BLaER1 treated with 17β-estradiol and CSF1 and Interleukin-3, amounts not matched to agents 10 nM and 100 nM (cell line): ENCODE measurements around the gene PLEKHA5.

Experiments
- H3K27ac ChIP-seq, 11 experiments: shearing (Covaris generic); formaldehyde crosslinking; 2 replicates each; pipeline ENCODE4 v1.8.1; 2022
- H3K27me3 ChIP-seq, 11 experiments: shearing (Covaris generic); formaldehyde crosslinking; 2 replicates each; pipeline ENCODE4 v1.8.1; 2022
- H3K36me3 ChIP-seq, 11 experiments: shearing (Covaris generic); formaldehyde crosslinking; 2 replicates each; pipeline ENCODE4 v1.8.1; 2022
- H3K4me1 ChIP-seq, 10 experiments: shearing (Covaris generic); formaldehyde crosslinking; 2 replicates each; pipeline ENCODE4 v1.8.1; 2022
- H3K4me2 ChIP-seq, 11 experiments: shearing (Covaris generic); formaldehyde crosslinking; 2 replicates each; pipeline ENCODE4 v1.8.1; 2022
- H3K4me3 ChIP-seq, 10 experiments: shearing (Covaris generic); formaldehyde crosslinking; 2 replicates each; pipeline ENCODE4 v1.8.1; 2022
- H3K9ac ChIP-seq, 11 experiments: shearing (Covaris generic); formaldehyde crosslinking; 2 replicates each; pipeline ENCODE4 v1.8.1; 2022
- H3K9me3 ChIP-seq, 11 experiments: shearing (Covaris generic); formaldehyde crosslinking; replicated peaks in 1 of 11; 2 replicates each; pipeline ENCODE4 v1.8.1; 2022
- H4K20me1 ChIP-seq, 11 experiments: shearing (Covaris generic); formaldehyde crosslinking; 2 replicates each; pipeline ENCODE4 v1.8.1; 2022
- Cebpa-rat ChIP-seq, 11 experiments: shearing (Covaris generic); IDR thresholded peaks; 2 replicates each; pipeline ENCODE4 v1.8.1; 2022

The PLEKHA5 gene

DNA sequence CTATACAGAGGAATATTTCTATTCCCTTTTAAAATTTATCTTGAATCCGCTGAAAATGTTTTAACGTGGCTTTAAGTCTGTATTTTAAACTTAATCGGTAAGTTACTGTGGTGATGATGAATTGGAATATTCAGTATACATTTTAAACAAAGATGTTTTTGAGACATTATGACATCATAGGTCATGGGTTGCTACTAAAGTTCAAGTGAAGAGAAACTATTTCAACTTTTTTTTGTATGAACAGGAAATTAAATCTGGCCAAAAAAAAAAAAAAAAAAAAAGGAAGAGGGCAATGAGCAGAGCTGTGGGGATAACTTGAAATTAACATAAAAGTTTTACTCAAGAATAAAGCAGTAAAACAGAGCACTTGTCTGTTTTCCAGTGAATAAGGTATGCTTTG, 109.0 kb downstream of the PLEKHA5 start:
- Histone ChIP-seq H3K27ac (no peak overlapping the region), H3K9me3 (no peaks in the 10 kb centered on the region), H3K4me1 (peaks cover 8 to 51% (median 10%) of the 10 kb centered on the region in 10 experiments; a peak in 15 of 20 replicates), H3K4me2 (peak overlapping the region in 1 of 11 experiments; percentile 39; a peak in 2 of 22 replicates), H4K20me1 (no peaks in the 10 kb centered on the region), H3K27me3 (no peaks in the 10 kb centered on the region), H3K4me3 (no peak overlapping the region), H3K36me3 (no peaks in the 10 kb centered on the region), H3K9ac (no peak overlapping the region)
- no peak for TF ChIP-seq Cebpa-rat (IDR thresholded peaks at IDR 0.05)

DNA sequence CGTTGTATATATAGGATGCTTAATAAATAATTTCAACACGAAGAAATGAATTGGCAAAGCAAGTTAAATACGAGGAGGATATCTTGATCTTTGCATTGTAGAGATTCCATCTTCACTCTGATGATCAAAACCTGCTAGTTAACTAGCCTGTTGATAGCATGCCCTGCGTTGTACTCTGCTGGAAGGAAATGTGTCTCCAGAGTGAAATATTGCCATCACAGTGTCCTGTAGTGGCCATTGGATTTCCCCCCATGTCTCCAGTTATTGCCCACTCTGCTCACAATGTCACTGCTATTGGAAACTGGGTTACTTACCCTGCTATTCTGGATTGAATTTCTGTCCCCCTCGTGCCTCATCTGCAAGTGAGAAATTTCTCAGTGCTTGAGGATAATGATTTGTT, 109.6 kb downstream of the PLEKHA5 start:
- H3K4me1 ChIP-seq = peaks cover 4 to 51% (median 4%) of the 10 kb centered on the region in 10 experiments; a peak in 14 of 20 replicates
- no peak overlapping the region for H3K9ac ChIP-seq
- H3K36me3 ChIP-seq = no peaks in the 10 kb centered on the region
- H3K4me2 ChIP-seq = peak overlapping the region in 1 of 11 experiments; percentile 19; a peak in 1 of 22 replicates
- TF ChIP-seq Cebpa-rat (IDR thresholded peaks at IDR 0.05) = no peak
- H3K9me3 ChIP-seq = no peaks in the 10 kb centered on the region
- no peaks in the 10 kb centered on the region for H4K20me1 ChIP-seq
- H3K4me3 ChIP-seq = no peak overlapping the region
- H3K27me3 ChIP-seq = no peaks in the 10 kb centered on the region
- no peak overlapping the region for H3K27ac ChIP-seq

DNA sequence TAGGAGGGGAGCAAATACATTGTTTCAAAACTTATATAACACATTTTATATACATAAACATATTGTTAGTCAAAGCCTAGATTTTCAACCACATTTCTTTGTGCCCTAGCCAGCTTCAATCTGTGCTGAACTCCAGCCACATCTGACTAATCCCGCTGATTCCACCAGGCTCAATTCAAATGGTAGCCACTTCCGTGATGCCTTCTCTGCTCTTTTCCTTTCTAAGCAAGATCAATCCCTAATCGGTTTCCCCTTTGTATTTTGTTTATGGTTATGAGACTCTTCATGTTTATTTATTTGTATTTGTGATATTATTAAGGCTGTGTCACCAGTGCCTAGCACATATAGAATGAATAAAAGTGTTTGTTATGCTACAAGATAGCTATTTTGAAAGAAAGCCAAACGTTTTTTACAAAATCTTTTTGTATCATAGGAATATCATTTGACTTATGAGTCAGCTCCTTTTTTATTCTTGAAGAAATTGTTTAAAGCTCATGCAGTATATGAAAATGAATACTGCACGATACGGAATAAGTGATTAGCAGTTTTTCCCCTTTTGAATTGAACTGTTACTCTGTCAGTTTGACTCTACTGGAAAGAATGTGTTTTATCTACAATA, 110.2 kb downstream of the PLEKHA5 start:
- Histone ChIP-seq H3K9ac (no peak overlapping the region), H3K9me3 (no peaks in the 10 kb centered on the region), H3K36me3 (no peaks in the 10 kb centered on the region), H3K27ac (no peak overlapping the region), H3K4me3 (no peak overlapping the region), H3K4me1 (peaks cover 0 to 51% (median under 1%) of the 10 kb centered on the region in 10 experiments; a peak in 8 of 20 replicates), H3K4me2 (no peak overlapping the region), H3K27me3 (no peaks in the 10 kb centered on the region), H4K20me1 (no peaks in the 10 kb centered on the region)
- TF ChIP-seq Cebpa-rat (IDR thresholded peaks at IDR 0.05) = no peak

DNA sequence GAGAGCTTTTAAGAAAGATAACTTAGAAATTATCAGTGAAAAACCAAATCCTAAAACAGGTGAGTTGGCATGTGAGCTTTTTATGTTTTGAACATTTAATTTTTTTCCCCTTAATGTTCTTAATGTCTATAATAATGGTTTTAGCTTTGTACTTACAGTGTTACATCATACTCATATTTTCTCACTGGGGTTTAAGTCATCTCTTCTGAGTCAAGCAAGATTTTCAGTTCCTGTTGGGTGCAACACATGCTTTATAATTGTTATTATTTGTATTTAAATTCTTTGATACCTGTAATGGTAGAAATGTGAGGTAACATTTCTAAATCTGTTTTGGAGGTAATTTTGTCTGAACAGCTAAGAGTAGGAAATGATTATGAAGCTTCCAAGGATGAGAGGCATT, 113.0 kb downstream of the PLEKHA5 start:
- H3K4me3 ChIP-seq = no peak overlapping the region
- H3K4me1 ChIP-seq = peaks cover 0 to 52% (median 10%) of the 10 kb centered on the region in 10 experiments; a peak in 12 of 20 replicates
- H4K20me1 ChIP-seq = no peaks in the 10 kb centered on the region
- no peaks in the 10 kb centered on the region for H3K9me3 ChIP-seq
- TF ChIP-seq Cebpa-rat (IDR thresholded peaks at IDR 0.05) = no peak
- H3K27me3 ChIP-seq = no peaks in the 10 kb centered on the region
- H3K27ac ChIP-seq = no peak overlapping the region
- H3K4me2 ChIP-seq = peak overlapping the region in 2 of 11 experiments; percentile 24 to 33; a peak in 3 of 22 replicates
- H3K9ac ChIP-seq = no peak overlapping the region
- H3K36me3 ChIP-seq = no peaks in the 10 kb centered on the region

- H3K4me1 ChIP-seq = peaks cover 0 to 45% (median 10%) of the 10 kb centered on the region in 10 experiments; a peak in 12 of 20 replicates
- H3K9ac ChIP-seq = no peak overlapping the region
- H3K36me3 ChIP-seq = no peaks in the 10 kb centered on the region
- no peak for TF ChIP-seq Cebpa-rat (IDR thresholded peaks at IDR 0.05)
- H3K4me2 ChIP-seq = peak overlapping the region in 3 of 11 experiments; percentile 23 to 33 (median 24); a peak in 4 of 22 replicates
- H3K4me3 ChIP-seq = no peak overlapping the region
- no peaks in the 10 kb centered on the region for H3K9me3 ChIP-seq
- H3K27ac ChIP-seq = no peak overlapping the region
- H3K27me3 ChIP-seq = no peaks in the 10 kb centered on the region
- no peaks in the 10 kb centered on the region; a peak in 1 of 22 replicates for H4K20me1 ChIP-seq
These were observed 114.0 kb downstream of the PLEKHA5 start for GRCh38 chr12:19243551-19243950.

GRCh38 chr12:19244312-19244711, 114.8 kb downstream of the PLEKHA5 start:
- Histone ChIP-seq H3K9me3 (no peaks in the 10 kb centered on the region), H3K36me3 (no peaks in the 10 kb centered on the region)

DNA sequence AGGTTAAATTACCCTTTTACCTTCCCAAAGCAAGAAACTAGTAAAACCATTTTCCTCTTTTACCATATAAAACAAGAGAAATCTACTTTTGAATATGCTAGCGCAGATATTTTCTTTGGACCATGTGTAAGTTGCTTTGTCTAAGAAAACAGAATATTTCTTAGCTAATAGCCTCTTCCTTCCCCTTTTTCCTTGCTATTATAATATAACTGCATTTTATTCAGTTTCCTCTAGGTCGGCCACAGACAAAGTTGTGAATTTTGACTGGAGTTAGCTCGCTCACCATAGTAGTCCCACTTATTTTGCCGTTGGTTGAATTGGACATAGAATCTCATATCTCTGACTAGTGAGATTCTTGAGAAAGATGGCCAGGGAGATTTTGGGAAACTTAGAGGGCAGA, 115.6 kb downstream of the PLEKHA5 start:
- Histone ChIP-seq H3K9ac (no peak overlapping the region), H3K4me1 (peaks cover 0 to 37% (median 10%) of the 10 kb centered on the region in 10 experiments; a peak in 12 of 20 replicates), H4K20me1 (no peaks in the 10 kb centered on the region; a peak in 1 of 22 replicates), H3K9me3 (no peaks in the 10 kb centered on the region), H3K36me3 (no peaks in the 10 kb centered on the region), H3K27ac (peak overlapping the region in 3 of 11 experiments; percentile 10 to 45 (median 39); a peak in 6 of 22 replicates), H3K4me3 (no peak overlapping the region), H3K27me3 (no peaks in the 10 kb centered on the region), H3K4me2 (peak overlapping the region in 6 of 11 experiments; percentile 10 to 73 (median 44); a peak in 8 of 22 replicates)
- no peak for TF ChIP-seq Cebpa-rat (IDR thresholded peaks at IDR 0.05)

More at GRCh38 chr12:19244312-19244711, 114.8 kb downstream of the PLEKHA5 start:
- peak overlapping the region in 4 of 11 experiments; percentile 43 to 73 (median 45); a peak in 6 of 22 replicates for H3K4me2 ChIP-seq
- H4K20me1 ChIP-seq = no peaks in the 10 kb centered on the region; a peak in 1 of 22 replicates
- TF ChIP-seq Cebpa-rat (IDR thresholded peaks at IDR 0.05) = no peak
- no peak overlapping the region; a peak in 1 of 22 replicates for H3K27ac ChIP-seq
- no peak overlapping the region for H3K4me3 ChIP-seq
- peaks cover 0 to 37% (median 10%) of the 10 kb centered on the region in 10 experiments; a peak in 12 of 20 replicates for H3K4me1 ChIP-seq
- no peaks in the 10 kb centered on the region for H3K27me3 ChIP-seq
- H3K9ac ChIP-seq = no peak overlapping the region

- H4K20me1 ChIP-seq = no peaks in the 10 kb centered on the region; a peak in 1 of 22 replicates
- no peak overlapping the region for H3K9ac ChIP-seq
- H3K4me1 ChIP-seq = peaks cover 0 to 37% (median 10%) of the 10 kb centered on the region in 10 experiments; a peak in 12 of 20 replicates
- no peaks in the 10 kb centered on the region for H3K27me3 ChIP-seq
- no peaks in the 10 kb centered on the region for H3K9me3 ChIP-seq
- no peak overlapping the region for H3K4me3 ChIP-seq
- TF ChIP-seq Cebpa-rat (IDR thresholded peaks at IDR 0.05) = no peak
- no peaks in the 10 kb centered on the region for H3K36me3 ChIP-seq
- H3K27ac ChIP-seq = no peak overlapping the region
- peak overlapping the region in 6 of 11 experiments; percentile 10 to 73 (median 44); a peak in 6 of 22 replicates for H3K4me2 ChIP-seq
These were observed 116.1 kb downstream of the PLEKHA5 start for GRCh38 chr12:19245666-19246065.

- Histone ChIP-seq H3K4me2 (no peak overlapping the region), H4K20me1 (no peaks in the 10 kb centered on the region; a peak in 1 of 22 replicates), H3K4me3 (no peak overlapping the region), H3K4me1 (peaks cover 0 to 37% (median 10%) of the 10 kb centered on the region in 10 experiments; a peak in 12 of 20 replicates), H3K36me3 (no peaks in the 10 kb centered on the region), H3K27me3 (no peaks in the 10 kb centered on the region), H3K9ac (no peak overlapping the region), H3K9me3 (no peaks in the 10 kb centered on the region), H3K27ac (no peak overlapping the region)
- TF ChIP-seq Cebpa-rat (IDR thresholded peaks at IDR 0.05) = no peak
These were observed 117.4 kb downstream of the PLEKHA5 start for GRCh38 chr12:19246933-19247332.
